GM18907 (cell line): ENCODE measurements around the gene THADA.

Source experiments
- ATAC-seq: cut with Tn5 transposase; IDR thresholded peaks from one replicate; pipeline ENCODE4 v1.9.1; 2021; ENCODE audit warnings: mild to moderate bottlenecking, moderate library complexity; ENCODE audit not compliant: unreplicated experiment

Gene THADA

DNA sequence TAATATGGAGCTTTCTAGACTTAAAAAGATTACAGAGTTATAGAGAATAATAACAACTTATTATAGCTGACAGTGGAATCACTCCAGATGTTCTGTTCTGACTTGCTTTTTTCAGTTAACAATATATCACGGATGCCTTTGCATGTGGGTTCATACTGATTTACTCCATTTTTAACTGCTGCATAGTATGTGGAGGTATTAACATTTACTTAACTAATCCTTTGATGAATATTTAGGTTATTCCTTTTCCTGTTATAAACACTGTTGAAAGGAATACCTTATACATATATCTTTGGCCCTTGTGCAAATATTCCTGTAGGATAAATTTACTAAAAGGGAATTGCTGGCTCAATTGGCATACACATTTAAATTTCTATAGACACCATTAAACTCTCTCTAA is 336.3 kb downstream of the THADA start:
- no peak for ATAC-seq

DNA sequence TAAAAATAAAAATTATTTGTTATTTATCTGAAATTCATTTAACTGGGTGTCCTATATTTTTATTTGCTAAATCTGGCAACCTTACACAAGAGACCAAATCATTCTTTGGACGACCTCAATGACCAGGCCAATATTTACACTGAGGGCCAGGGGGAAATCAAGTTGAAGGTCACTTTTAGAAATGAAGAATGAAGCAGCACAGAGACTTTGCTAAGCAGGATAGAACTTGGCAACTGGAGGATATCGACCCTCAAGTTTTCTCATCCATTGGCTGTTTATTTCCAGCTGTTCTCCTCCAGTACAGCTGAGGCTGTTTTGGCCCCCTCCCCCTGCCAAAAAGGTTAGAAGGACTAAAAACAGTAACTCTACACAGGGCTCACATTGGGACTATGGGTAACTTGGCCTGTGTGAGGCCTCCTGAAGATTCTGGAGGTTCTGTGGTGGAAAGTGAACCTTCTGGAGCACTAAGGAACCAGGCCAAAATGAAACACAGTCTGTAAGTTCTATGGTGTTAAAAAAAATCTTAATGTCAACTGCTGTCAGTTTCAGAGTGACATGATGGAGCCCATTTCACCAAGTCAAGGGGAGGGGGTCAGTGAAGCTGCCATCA is 337.2 kb downstream of the THADA start:
- no peak for ATAC-seq

DNA sequence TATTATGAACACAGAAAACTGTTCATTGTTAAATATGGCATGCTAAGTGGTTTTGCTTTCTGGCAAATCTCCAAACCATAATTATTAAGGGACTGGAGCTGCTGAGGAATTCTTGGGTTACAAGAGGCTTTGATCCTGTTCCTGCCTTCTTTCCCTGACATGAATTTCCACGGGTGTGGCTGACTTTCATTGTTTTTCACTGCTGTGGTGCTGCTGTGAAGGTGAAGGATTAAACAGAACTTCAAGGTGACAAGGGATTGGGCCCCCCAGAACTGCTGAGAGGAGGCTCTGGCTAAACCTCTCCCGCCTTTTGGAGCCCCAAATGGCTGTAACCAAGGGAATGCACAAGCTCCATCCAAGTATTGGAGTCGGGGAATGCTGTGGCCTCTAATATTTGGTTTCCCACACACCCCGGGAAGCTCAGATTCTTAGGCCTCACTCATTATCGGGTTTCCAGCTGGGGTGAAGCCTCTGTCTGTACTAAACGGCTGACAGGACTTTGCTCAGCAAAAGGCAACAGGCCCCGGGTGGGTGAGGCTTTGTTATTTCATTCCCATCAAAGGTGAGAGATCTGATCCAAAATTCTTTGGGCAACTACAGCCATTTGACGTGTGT is 340.4 kb downstream of the THADA start:
- ATAC-seq, result no peak

DNA sequence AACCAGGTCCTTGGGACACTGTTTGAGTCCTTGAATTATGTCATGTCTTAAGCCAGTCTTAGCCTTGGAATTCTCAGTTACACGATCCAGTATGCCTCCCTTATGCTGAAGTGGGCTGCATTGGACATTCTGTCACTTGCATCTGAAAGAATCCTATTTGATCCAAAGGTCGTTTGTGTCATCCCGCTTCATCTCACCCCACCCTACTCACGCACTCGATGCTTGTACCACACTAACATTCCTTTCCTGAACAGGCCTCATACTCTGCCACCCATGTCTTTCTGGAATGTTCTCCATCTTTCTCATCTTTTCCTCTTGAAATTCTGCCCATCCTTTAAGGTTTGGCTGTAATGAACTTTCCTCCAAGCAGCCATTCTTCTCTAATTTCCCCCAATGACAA is 341.5 kb downstream of the THADA start:
- ATAC-seq, result no peak

DNA sequence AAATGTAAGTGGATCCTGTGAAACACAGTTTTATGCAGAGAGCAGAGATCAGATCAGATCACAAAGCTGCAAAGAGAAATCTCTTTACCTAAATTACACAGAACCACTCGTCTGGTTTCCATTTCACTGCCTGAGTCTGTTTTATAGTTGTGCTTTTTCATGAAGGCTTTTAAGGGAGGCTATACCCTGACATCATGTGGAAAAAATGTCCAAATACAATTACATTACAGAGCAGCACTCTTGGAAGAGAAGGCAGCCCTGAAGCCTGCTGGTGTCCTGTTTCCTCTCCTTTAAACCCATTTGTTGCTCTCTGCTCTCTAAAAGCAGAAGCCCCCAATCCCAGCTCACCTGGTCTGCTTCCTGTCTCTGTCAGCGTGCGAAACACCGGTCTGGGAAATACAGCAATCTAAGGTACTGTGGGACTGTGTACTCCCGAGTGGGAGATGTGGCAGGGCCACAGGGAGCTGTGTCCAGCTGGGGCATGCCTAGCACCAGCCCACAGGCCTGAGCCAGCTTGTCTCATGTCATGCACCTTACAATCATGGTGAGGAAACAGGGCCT is 344.6 kb downstream of the THADA start:
- no peak for ATAC-seq

DNA sequence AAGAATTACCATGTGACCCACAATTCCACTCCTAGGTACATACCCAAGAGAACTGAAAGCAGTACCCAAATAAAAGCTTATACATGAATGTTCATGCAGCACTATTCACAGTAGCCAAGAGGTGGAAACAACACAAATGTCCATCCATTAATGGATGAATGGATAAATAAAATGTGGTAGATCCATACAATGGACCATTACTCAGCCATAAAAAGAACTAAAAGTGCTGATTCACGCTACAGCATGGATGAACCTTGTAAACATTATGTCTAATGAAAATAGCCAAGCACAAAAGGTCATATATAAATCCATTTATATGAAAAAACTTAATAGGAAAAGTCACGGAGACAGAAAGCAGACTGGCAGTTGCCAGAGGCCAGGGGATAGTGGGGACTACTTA is 345.8 kb downstream of the THADA start:
- no peak for ATAC-seq

DNA sequence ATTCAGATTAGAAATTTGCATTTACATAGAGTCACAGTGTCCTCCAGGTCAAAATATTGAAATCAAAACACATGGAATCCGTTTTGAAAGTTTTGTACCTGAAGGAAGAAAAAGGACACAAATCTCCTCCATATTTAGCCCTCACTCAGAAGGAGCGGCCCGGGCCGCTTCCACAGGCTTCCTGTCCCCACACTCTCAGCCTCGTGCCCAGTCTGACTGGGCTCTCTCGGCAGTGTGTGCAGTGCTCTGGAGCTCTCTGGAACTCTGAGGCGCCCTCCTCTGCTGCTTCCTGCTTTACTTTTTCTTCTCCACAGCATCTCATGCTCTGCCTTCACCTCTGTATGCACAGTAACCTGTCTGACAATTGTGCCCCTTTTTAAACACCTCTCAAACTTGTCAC is 347.2 kb downstream of the THADA start:
- no peak for ATAC-seq

DNA sequence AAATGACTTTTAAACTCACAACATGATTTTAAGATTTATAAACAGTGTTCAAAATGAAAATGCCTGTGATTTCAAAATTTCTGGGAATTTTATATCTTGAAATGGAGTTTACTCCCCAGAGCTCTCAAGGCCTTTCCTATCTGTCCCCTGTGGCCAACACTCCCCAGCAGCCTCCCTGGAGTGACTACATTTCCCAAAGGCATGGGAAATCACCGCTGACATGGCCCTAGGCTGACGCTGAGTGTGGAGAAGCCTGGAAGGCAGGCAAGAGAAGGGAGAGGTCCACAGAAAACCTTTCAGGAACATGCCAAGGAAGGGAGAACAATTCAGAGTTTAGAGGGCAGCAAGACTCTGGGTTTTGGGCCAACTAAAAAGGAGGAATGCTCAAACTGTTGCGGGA is 349.2 kb downstream of the THADA start:
- ATAC-seq, result no peak

DNA sequence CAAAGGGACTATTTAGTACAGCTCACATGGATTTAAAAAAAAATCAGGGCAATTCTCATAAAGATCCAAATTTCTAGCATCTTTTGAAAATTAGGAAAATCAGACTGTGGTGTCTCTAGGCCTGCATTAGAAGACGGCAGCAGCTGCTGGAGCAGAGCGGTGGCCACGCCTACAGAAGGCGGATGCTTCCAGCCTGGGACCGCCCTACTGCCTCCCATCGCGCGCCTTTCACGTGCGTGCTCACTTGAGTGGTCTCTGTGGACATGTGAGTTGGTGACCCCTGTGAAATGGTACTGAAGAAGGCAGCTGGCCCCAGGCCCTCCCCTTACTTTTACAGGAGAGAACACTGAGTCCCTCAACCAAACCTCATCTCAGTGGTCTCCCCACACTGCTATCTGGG is 354.3 kb downstream of the THADA start:
- ATAC-seq, result no peak

DNA sequence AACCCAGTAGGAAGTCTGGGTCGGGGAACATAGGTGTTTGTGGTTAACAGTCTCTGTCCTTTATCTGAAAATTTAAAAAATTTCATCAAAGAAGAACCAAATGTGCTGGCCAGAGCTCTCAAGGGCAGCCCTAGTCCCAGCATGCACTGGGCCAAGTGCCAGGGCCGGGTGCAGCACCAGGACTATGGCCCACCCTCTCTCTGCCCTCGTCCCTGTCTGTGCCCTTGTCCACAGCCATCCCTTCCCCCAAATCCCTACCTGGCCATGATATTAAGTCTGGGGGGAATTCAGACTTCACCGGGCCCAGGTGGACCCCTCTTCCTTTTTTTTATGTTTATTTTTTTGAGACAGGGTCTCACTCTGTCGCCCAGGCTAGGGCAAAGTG is 355.1 kb downstream of the THADA start:
- no peak for ATAC-seq

DNA sequence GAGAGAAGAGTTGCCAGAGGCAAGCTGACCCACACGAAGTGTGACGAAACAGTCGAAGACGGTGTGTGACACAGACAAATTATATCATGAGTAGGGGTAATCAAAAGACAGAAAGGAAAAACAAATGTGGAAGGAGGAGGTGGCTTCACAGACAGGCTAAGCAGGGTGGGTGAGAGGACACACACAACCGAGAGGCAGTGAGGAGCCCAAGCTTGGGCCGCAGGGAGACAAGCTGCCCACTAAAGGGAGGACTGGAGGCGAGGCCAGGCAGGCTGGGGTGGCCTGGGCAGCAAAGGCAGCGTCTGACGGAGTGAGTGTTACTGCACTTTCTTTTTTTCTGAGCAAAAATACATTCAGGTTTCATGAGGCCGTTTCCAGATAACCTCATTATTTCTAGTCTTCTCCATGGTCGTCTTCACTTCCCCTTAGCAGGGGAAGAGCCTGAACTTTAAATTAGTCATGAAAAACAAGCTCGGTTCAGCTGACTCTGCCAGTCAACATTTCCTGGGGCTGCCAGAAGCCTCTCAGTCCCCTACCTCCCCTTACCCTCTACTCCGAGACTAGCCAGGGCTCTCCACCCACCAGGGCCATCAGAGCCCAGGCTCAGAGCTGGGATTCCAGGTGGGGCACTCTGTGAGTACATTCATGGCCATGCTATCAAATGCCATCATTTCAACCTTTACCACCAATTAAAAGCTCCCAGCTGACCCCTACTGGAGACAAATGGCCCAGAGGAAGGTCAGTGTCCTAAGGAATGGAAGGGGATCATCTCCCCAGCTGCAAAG is 355.7 kb downstream of the THADA start:
- ATAC-seq, result peak; percentile 39

DNA sequence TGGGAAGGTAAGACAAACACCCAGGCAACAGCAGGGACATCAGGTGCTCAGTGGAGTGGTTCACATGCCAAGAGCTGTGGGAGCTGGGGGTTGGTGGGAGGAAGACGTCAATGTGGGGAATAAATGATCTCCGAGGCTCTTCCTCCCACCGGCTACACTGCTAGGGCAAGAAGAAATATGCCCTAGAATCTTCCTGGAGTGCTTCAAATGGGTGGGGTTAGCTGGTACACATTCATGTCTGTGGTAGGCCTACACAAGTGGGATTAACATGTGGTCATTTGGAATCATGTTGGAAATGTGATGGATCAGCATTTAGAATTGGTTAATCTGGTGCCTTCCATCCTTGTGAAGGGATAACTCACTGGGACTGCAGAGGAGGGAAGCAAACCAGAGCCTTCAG is 357.0 kb downstream of the THADA start:
- ATAC-seq, result no peak

DNA sequence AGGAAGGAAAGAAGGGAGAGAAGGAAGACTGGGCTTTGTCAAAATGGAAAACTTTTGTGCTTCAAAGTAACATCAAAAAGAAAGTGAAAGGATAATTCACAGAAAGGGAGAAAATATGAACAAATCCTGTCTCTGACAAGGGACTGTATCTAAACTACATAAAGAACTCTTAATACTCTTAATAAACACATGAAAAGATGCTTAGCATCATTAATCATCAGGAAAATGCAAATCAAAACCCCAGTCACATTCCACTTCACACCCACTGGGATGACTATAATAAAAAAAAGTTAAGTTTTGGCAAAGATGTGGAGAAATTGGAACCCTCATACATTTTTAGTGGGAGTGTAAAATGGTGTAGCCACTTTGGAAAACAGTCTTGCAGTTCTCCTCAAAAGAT is 357.7 kb downstream of the THADA start:
- ATAC-seq, result no peak

DNA sequence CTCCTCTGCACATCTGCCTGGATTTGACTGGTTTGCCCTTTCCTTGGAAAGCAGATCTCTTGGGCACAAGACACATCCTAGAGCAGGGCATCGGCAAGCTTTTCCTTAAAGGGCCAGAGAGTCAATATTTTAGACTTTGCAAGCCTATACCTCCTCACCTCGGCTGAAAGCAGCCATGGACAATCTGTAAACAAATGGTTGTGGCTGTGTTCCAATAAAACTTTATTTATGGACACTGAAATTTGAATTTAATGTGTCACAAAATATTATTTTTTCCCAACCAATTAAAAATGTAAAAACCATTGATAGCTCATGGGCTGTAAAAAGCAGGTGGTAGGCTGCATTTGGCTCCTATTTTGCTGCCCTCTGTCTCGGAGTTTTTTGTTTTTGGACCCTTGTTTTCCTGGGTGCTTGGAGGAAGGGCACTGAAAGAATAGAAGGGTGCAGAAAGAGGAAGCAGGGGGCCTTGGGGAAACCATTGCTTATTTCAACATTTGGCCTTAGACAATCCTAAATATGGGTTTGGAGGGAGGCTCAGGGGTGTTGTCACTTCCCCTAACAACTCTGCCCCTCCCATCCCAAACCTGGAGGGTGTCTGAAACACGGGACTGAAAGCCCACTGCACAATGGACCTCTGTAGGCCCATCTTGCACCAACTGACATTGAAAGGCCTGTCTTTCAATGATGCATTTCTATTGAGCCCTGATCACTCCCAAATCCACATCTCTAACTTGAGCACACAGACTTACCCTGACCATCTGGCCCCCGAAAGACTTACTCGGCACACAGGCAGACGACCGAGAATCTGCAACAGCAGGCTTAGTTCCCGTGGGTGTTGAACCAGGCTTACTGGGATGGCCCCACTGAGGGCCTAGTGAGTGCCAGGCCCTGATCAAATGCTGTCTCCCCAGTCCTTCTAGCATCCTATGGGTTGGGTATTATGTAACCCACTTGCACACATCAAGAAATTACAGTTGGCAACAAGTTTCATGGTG is 362.3 kb downstream of the THADA start:
- no peak for ATAC-seq

DNA sequence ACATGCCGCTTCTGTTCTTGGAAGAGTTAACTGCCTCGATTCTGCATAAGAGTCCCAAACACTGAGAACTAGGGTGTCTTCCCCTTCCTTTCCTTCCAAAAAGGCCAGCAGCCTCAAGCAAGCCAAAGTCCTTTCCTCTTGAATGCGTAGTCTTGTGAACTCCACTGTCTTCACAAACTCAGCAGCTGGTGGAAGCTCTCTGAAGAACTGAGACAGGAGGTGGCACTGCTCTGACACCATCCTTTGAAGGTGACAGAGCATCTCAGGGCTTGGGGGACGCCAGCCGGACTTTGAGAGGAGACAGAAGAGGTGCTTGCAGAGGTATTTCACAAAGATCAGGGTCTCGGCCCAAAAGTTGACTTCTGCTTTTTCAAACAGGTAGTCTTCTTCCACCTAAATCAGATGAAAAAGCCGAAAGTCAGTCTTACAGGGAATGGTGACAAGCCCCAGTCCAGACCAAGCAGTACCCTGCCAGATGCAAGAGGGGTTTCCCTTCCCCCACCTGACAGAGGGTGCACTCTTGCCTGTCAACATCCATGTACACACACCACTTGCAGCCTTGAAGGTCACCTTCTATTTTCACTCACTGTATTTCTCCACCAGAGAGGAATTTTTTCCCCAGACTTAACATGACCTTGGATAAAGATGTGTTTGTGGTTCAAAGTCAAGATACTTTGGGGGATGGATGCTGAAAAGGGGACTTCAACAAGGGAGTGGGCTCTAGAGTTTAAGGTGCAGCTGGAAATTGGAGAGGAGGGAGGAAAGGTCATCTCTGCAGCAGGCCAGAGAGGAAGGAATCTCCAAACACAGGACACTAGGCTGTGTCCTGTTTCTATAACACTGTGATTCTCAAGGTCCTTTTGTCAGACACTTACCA is 364.6 kb downstream of the THADA start:
- no peak for ATAC-seq

DNA sequence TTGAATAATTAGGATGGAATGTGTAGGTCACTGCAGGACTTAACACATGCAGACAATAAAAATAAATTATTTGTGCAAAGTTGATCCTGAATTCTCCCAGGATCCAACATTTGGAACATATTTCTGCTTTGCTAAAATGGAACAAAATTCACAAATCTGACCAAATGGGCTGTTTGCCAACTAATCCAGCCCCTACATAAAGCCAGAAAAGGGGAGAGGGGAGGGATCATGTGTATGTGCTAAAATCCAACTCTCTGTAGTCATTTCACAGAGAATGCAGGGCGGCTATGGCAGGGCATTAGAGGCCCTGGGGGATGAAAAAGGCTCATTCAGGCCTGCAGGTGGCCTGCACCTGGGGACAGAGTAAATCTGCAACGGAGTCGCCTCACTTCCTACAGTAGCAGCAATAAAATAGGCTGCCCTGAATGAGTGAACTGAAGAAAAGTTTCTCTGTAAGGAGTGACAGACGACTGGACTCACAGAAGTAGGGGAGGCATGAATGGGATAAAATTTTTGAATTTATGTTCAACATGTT is 365.4 kb downstream of the THADA start:
- ATAC-seq, result no peak

DNA sequence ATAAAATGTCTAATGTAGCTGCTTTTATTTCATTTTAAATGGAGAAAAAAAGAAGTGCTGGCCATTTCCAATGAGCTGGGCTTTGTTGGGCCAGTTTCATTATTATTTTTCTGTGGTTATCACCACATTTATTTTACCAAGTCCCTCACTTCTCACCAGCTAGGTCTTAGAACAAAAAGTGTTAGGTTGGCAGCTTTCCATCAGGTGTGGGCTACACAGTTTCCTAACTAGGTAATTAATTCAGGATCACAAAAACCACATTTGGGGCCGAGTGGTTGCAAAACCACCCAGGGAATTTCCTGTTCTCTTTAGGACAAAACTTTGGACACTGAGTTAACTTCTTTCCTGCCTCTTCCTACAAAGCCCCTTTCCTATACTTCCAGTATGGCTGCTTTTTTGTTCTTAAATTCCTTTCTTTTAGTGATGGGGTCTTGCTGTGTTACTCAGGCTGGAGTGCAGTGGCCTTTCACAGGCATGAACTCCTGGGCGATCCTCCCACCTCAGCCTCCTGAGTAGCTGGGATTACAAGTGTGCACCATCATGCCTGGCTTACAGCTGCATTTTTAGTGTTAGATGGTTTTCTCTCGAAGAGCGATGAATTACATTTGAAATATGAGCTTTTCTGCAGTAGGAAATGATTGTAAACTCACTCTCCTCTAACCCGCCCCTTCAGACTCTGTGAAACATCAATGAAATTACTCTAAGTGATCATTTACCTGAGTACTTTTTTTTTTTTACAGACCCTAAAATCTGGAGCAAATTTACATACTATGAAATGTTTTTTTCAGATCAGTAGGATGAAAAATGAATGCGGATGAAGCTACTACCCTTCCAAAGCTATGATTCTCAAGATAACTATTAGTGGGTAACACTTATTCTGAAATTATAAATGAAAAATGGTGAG is 366.8 kb downstream of the THADA start:
- no peak for ATAC-seq

DNA sequence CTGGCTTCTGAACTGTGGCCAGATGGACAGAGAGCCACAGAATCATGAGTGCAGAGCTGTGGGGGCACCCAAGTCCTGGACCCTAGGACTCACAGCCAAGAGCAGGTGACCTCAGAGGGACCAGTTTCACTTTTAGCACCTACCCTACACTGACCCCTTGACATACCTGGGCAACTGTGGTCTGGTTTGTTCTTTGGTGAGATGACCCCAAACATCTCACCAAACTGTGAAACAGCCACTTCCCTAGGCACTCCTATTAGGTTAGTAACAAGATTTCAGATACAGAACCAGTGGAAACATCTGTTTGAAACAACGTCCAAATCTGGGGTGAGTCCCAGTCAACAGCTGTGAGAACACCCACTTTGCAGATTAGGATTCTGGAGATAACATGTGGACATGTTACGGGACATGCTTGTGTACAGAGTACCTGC is 367.5 kb downstream of the THADA start:
- no peak for ATAC-seq
